ENCODE measurements around the gene RRAS2.
"Not testable (repeated sequence)": the region's sequence is repeated elsewhere in the genome, so short reads cannot be mapped to it uniquely, and the experiment has no call there.

The RRAS2 gene

GRCh38 chr11:14373941-14374646 is 15.1 kb upstream of the RRAS2 start:
- DNase-seq = no peak

DNA sequence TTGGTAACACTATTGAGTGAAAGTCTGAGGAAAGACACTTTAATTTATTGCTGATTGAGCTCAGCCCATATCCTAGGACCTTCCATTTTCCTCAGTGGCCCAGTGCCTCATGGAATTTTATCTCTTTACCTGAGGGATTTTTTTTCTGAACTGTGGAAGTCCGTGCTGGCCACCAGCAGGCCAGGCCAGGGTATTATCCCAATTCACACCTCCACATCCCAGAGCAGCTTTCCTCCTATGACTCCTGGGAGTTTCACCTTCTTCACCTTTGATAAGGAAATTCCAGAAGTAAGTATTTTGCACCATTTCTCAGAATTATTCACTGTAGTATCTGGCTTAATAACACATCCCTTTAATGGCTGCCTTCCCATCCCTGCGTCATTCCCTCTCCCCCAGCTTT is 13.0 kb upstream of the RRAS2 start:
- intact Hi-C loops (cut with DNase I) = no loop called here

More at GRCh38 chr11:14373941-14374646, 15.1 kb upstream of the RRAS2 start:
- intact Hi-C loops (cut with DNase I) = no loop called here

GRCh38 chr11:14371249-14371648 is 12.3 kb upstream of the RRAS2 start:
- no peak for DNase-seq
- intact Hi-C loops (cut with DNase I) = no loop called here

More for the DNA sequence above, 13.0 kb upstream of the RRAS2 start:
- no peak for DNase-seq

DNA sequence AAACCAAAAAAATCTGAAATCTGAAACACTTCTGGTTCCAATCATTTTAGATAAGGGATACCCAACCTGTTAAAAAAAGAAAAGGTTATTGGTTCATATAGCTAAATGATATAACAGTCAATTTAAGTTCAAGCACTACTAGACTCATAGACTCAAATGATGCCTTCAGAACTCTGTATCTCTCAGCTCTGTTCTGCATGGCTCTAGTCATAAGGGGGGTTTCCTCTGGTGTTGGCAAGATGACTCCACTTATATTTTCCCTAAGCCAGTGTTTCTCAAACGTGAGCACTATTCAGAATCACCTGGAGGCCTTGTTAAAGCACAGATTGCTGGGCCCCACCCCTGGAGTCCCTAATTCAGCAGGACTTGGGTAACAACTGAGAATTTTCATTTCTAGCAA is 11.5 kb upstream of the RRAS2 start:
- no peak for DNase-seq
- intact Hi-C loops (cut with DNase I) = no loop called here

DNA sequence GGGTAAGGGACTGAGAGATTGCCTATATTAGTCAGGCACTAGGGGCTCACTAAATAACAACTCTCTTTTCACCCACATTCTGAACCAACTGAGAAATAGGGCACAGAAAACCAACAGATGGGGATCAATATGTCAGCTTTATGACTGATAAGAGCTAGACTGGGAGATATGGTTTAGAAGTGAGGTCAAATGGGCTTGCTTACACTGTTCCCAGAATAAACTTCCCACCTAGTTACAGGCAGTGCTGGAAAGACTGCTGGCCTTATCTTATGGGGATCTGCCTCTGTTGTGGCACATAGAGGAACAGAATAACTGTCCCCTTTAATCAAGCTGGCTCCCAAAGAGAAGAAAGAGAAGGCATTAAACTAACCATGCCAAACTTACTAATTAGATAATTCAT is 10.6 kb upstream of the RRAS2 start:
- intact Hi-C loops (cut with DNase I) = no loop called here
- no peak for DNase-seq

DNA sequence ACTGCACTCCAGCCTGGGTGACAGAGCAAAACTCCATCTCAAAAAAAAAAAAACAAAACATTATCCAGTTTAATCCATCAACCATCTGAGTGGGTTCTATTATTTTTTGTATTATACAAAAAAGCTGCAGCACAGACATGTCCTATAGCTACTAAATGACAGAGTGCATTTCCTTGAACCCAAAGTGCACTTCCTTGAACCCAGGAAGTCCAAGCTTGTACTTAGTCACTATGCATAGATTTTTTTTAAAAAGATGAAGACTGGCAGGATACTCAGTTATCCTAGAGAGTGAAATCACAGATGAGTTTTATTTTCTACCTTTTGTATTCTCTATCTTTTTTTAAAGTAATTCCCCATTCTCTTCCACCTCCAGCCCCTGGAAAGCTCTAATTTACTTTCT is 8.0 kb upstream of the RRAS2 start:
- intact Hi-C loops (cut with DNase I) = no loop called here
- DNase-seq = no peak

DNA sequence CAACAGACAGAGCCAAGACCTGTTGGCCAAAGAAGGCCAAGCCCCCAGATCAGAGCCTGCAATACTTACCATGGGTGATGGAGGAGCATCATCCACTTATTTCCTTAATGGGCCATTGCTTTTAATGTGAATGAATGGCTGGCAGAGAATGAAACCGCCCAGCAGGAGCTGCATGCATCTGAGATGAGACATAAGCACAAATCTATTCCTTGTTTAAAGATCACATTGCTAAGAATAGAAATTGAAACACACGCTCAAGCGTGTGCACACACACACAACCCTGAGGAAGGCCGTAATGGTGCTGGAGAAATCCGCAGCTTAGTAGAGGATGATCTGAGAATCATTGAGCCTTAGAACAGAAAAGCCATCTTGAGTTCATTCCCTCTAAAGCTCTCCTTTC is 5.3 kb upstream of the RRAS2 start:
- no peak for DNase-seq
- intact Hi-C loops (cut with DNase I) = no loop called here

GRCh38 chr11:14362611-14363010 is 3.6 kb upstream of the RRAS2 start:
- intact Hi-C loops (cut with DNase I) = no loop called here
- DNase-seq = peak in 1 of 42 donors; percentile 20

DNA sequence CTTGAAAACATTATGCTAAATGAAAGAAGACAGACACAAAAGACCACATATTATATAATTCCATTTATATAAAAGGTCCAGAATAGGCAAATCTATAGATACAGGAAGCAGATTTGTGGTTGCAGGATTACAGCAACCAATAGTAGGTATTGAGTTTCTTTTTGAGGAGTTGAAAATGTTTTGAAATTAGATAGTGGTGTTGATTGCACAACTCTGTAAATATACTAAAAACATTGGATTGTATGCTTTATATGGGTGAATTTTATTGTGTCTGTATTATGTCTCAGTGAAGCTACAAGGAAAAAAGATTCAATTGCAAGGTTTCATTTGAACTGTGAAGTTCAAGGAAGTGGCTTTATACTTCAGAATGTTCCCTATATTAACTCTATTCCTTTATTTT is 3.0 kb upstream of the RRAS2 start:
- intact Hi-C loops (cut with DNase I) = no loop called here
- DNase-seq = no peak

- intact Hi-C loops (cut with DNase I) = no loop called here
- DNase-seq = no peak
Observed at GRCh38 chr11:14360976-14361375, 2.0 kb upstream of the RRAS2 start.

GRCh38 chr11:14359501-14360031 is 583 bp upstream of the RRAS2 start:
- no peak for DNase-seq
- intact Hi-C loops (cut with DNase I) = no loop called here

DNA sequence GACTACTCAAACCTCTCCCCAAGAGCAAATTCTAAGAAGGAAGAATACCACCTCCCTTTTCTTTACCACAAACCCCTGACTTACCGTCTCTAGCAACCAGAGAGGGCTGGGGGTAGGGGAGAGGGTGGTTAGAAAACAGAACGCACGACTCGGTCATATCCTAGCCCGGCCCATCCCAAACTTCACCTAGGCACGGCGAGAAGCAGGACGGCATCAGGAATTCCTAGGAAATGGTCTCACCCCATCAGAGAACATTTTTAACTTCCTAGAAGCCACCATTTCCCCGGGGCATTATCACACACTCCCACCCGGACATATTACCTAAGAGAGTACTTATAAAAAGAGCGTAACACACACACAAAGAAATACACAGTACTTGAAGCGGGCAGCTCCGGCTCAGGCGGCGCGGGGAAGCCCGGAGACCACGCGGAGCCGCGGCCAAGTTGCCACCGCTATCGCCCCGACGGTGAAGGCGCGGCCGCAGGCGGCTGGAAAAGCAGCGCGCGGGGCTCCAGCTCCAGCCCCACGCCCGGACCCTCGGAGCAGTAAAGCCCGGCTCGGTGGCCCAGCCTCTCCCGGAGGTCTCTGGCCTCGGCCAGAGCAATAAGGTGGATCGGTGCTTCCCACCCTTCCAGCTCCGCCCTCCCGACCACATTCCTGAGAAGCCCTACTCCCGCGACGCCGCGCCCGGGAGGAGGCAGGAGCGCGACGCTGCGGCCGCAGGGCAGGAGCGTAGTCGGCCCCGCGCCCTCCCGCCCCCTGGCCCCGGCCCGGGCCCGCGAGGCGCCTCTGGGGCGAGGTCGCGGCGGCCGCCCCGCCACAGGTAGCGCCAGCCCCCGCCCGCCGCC is 878 bp downstream of the RRAS2 start:
- intact Hi-C loops (cut with DNase I) = no loop called here
- peak in 21 of 42 donors; percentile 8 to 48 (median 23) for DNase-seq

DNA sequence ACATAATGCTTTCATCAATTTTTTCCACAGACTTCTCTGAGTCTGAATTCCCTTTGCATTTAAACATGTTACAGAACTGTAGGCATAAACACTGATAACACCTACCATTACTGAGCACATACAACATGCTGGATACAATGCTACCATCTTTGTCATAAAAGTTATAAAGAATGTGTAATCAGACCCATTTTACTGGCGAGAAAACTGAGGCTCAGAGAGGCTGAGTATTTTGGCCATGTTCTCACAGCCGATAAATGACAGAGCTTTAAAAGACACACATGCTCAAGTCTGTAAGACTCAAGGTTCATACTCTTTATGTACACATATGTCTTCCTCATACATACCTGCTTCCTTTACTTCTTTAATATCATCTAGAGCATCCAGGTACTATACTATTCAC is 2.6 kb downstream of the RRAS2 start:
- no peak for DNase-seq
- intact Hi-C loops (cut with DNase I) = no loop called here

DNA sequence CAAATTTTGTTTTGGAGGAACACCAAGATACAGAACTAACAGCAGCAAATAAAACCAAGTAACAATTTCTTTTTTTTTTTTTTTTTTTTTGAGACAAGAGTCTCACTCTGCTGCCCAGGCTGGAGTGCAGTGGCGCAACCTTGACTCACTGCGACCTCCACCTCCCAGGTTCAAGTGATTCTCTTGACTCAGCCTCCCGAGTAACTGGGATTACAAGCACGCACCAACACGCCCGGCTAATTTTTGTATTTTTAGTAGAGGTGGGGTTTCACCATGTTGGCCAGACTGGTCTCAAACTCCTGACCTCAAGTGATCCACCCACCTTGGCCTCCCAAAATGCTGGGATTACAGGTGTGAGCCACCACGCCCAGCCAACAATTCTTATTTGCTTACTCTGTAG is 4.4 kb downstream of the RRAS2 start:
- intact Hi-C loops (cut with DNase I) = not testable (repeated sequence)

GRCh38 chr11:14350716-14351238 is 8.2 kb downstream of the RRAS2 start:
- intact Hi-C loops (cut with DNase I) = no loop called here
- no peak for DNase-seq

More for the DNA sequence above, 4.4 kb downstream of the RRAS2 start:
- not testable (repeated sequence) for DNase-seq

DNA sequence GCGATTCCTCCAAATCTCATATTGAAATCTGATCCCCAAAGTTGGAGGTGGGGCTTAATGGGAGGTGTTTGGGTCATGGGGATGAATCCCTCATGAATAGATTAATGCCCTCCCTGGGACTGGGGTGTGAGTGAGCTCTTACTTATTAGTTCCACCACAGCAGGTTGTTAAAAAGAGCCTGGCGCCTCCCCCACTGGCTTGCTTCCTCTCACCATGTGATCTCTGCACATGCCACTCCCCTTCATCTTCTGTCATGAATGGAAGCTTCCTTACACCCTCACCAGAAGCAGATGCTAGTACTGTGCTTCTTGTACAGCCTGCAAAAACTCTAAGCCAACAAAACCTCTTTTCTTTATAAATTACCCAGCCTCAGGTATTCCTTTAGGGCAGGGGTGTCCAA is 8.8 kb downstream of the RRAS2 start:
- intact Hi-C loops (cut with DNase I) = no loop called here
- no peak for DNase-seq

DNA sequence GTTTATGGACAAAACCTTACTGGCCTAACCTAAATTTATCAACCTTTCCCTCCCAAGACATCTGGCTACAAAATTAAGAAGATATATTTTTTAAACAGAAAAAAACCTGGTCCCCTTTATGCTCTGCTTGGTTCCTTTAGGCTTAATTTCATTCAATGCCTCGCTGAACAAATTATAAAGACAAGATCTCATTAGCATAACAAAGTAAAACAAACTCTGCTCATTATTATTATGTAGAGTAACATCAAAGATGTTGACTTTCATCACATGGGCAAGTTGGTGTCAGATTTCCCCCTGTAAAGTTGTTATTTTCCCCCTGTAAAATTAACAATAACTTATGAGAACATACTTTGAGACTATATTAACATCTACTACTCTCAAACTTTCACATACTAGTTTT is 11.0 kb downstream of the RRAS2 start:
- DNase-seq = no peak
- intact Hi-C loops (cut with DNase I) = no loop called here

DNA sequence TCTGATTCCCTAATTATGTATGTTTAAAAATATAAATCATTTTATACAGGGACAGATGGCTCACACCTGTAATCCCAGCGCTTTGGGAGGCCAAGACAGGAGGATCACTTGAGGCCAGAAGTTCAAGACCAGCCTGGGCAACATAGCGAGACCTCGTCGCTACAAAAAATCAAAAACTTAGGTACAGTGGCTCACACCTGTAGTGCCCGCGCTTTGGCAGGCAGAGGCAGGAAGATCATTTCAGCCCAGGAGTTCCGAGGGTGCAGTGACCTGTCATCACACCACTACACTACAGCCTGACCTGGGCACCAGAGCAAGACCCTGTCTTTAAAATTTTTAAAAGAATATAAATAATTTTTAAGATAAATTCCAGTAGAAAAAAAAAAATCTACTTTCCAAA is 11.5 kb downstream of the RRAS2 start:
- no peak for DNase-seq
- intact Hi-C loops (cut with DNase I) = no loop called here

GRCh38 chr11:14346303-14346955 is 12.6 kb downstream of the RRAS2 start:
- no peak for DNase-seq
- intact Hi-C loops (cut with DNase I) = no loop called here

DNA sequence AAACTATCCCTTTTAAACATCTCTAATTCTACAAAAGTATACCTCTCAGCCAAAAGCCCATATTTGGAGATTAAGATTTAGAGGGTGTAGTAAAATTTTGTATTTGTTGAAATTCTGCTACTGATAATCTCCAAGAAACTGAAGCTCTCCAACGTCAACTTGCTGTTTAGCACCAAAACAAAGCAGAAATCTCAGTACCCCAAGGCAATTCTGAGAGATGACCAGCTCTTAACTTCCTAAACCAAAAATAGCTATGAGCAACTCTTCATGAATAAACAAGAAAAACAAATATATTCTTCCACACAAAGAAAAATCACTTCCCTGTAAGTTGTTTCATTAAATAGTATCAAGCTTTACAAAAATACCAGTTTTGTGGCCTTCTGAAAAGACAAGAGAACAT is 13.3 kb downstream of the RRAS2 start:
- DNase-seq = no peak
- intact Hi-C loops (cut with DNase I) = no loop called here
